Uterus (tissue), 2 donors: ENCODE measurements around the gene NDC1.

Experiments used
- POLR2A ChIP-seq, 2 donors: fragments of 450-650 bp; IDR thresholded peaks; one replicate each; pipeline ENCODE4 v1.6.1; 2016; ENCODE audit warnings: antibody characterized with exemption in 2 of 2, mild to moderate bottlenecking in 1 of 2, moderate library complexity in 1 of 2
- TF ChIP-seq, protein P1 (sequence below), 4 experiments: fragments of 200-600 bp in 2 of 4; fragments of 450-650 bp in 2 of 4; sonication (generic) in 2 of 4; IDR thresholded peaks; one replicate each; pipeline ENCODE4 v1.5.1; 2016 to 2019; ENCODE audit warnings: antibody characterized with exemption in 4 of 4, mild to moderate bottlenecking in 2 of 4, moderate library complexity in 1 of 4

DNA sequence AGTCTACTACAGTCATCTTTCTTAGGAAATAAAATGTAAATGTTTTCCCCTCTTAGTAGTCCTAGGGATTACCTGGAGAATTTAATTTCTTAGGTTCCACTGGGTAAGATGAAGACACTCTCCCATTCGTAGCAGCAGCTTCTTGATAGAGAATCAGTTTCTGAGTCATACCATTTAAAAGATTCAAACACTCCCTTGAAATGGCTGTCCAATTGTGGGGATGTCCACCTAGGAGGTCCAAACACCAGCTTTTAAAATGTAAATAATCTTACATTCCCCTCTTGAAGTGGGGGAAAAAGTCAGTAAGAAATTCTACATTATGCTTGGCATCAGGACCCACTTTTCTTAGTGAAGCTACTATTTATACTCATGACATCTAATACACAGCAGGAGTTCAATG lies 37.5 kb downstream of the NDC1 start:
- TF ChIP-seq, protein P1, sequence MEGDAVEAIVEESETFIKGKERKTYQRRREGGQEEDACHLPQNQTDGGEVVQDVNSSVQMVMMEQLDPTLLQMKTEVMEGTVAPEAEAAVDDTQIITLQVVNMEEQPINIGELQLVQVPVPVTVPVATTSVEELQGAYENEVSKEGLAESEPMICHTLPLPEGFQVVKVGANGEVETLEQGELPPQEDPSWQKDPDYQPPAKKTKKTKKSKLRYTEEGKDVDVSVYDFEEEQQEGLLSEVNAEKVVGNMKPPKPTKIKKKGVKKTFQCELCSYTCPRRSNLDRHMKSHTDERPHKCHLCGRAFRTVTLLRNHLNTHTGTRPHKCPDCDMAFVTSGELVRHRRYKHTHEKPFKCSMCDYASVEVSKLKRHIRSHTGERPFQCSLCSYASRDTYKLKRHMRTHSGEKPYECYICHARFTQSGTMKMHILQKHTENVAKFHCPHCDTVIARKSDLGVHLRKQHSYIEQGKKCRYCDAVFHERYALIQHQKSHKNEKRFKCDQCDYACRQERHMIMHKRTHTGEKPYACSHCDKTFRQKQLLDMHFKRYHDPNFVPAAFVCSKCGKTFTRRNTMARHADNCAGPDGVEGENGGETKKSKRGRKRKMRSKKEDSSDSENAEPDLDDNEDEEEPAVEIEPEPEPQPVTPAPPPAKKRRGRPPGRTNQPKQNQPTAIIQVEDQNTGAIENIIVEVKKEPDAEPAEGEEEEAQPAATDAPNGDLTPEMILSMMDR (IDR thresholded peaks at IDR 0.05) = no peak
- no peak for TF ChIP-seq POLR2A (IDR thresholded peaks at IDR 0.05)
